Stimulated activated CD8-positive, alpha-beta memory T cell treated with anti-CD3 and anti-CD28 coated beads, Interleukin-12 subunit alpha, Interleukin-12 subunit beta, amount 100 ng/mL, for 24 hours (primary cell): ENCODE results near the gene ADAP1.

Experiments
- DNase-seq: peaks from one replicate; pipeline ENCODE4 v3.0.0-alpha.2; 2020; ENCODE audit errors: extremely low read depth

ADAP1 gene

DNA sequence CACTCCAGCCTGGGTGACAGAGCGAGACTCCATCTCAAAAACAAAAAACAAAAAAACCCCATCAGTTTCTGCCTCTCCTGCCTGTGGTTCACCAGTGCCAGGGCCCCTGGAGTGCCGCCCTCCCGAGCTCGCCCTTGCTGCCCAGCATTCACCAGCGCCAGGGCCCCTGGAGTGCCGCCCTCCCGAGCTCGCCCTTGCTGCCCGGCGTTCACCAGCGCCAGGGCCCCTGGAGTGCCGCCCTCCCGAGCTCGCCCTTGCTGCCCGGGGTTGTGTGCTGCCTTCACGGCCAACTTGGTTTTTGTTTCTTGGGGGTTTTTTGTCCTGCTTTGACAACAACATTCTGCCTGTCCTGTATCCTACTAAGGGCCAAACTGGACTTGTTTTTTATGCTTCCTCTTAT lies 91.4 kb downstream of the ADAP1 start:
- no peak for DNase-seq

DNA sequence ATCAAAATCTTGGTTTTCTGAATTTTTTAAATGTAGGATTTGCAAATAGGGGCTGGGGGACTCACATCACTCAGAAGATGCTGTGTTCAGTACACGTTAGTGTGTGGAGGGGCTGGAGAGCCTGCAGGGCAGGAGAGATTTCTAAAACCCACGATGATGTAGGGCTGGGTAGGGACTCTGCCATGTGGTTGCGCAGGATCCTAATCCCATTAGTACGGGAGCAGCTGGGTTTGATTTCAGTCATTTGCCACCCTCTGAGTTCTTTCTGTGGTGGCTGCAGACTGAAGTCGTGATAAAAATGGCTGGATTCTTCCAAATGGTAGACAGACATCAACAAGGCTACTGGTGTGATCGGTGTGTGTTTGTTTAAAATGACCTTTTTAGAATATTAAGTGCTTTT lies 92.3 kb downstream of the ADAP1 start:
- DNase-seq = no peak

DNA sequence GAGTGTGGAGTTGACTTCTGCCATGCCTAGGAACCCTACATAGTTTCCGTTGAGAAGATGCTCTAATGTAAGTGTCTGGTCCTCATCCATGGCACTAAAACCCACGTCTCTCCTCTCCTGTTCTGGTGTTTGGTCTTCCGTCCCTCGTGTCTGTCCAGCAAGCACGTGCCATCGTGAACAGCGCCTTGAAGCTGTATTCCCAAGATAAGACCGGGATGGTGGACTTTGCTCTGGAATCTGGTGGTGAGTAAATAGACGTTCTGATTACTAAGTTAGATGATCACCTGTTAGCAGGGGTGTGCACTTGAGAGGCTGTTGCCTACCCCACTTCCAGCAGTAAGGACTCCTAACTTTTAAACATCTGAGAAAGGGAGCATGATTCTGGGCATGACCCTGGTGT lies 93.3 kb downstream of the ADAP1 start:
- DNase-seq = no peak

DNA sequence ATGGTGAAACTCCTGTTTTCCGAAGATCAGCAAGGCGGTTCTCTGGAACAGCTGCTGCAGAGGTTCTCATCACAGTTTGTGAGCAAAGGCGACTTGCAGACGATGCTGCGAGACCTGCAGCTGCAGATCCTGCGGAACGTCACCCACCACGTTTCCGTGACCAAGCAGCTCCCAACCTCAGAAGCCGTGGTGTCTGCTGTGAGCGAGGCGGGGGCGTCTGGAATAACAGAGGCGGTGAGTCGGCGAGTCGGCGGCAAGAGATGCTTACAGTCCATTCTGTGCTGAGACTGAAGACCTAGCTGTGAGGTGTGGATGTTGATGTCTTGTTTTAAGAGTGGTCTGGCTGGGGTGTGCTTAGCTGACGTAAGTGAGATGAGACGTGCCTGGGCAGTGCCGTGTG lies 94.3 kb downstream of the ADAP1 start:
- no peak for DNase-seq

DNA sequence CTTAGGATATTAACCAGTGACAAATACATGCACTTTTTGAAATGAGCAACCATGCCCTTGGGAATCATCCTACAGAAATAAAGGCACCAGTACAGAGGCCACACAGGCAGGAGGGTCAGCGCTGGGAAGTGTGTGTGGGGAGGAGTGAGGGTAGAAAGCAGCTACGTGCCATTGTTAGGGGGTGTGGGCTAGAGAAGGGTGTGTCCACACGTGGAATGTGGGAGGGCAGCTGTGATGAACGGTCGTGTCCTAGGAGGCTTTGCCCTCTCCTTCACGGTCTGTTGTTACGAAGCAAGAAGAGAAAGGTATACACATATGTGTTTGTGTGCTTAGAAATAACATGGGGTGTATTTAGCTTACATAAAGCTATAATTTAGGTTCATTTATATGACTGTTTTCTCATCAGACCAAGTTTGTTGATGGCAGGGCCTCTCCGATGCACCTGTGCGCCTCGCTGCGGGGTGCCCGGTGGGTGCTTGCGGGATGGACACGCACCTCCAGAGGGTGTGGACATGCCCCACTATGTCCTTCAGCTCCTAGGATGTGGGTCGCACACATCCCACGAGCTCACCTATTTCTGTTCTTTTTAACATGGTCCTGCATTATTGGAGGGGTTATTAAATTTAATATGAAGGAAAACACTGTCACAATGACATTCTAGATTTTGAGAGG lies 95.0 kb downstream of the ADAP1 start:
- no peak for DNase-seq

DNA sequence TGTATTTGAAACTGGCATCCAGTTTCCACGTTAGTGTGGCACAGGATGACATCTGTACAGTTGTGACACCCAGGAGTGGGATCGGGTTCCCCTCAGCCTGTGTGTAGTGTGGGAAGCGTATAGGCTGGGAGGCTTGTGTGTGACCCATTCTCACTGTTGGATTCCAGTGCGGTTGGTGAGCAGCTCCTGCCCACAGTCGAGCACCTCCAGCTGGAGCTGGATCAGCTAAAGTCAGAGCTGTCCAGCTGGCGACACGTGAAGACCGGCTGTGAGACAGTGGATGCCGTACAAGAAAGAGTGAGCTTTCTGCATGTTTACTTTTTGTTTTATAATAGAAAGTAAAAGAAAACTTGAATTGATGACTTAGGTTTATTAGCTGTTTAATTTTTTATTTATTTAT lies 96.8 kb downstream of the ADAP1 start:
- no peak for DNase-seq

DNA sequence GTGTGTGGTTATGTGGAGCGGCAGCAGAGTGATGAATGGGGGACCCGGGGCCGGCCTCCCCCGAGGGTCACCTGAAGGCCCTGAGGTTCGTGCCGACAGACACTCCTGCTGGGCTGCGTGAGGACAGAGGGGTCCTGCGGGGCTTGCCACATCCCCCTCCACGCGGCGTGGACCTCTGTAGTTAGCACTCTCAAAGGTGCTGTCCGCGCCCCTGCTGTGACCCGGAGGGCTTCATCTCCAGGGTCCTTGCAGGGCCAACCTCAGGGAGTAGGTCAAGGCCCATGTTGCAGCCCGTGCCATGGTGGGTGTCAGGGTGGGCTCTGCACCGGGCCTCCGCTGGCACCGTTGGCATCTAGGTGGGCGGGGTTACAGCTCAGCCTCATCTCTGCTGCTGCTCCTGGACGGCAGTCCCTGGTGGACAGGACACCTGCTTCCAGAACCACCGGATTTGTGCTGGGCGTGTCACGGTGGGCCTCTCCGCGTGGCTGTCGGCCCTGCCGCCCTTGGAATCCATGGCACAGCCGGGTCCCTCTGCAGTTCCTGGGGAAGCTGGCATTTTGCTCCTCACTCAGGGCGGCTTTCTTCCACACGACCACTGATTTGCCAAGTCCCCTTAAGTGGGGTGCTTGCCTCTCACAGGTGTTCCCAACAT lies 97.9 kb downstream of the ADAP1 start:
- no peak for DNase-seq

DNA sequence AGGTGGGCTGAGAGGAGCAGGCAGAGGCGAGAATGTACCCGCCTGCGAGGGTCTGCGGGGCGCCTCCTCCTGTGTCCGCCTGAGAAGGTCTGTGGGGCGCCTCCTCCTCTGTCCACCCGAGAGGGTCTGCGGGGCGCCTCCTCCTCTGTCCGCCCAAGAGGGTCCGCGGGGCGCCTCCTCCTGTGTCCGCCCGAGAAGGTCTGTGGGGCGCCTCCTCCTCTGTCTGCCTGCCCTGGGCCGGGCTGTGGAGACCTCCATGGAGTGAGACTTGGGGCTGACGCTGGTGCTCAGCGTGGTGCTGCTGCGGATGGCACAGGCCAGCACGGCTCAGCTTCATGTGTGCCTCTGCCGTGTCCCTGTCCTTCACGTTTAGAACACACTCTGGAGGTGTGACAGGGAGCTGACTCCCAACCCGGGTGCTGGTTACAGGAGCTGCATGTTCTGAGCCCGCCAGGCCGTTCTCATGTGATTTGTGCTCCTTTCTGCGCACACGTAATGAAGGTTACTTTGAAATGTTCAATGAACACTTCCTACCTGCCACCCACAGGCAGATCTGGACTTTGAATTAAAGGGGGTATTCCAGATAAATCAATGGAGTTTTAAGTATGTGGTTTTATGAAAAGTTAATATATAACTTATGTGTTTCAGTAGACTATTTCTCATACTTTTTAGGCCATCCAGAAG lies 98.7 kb downstream of the ADAP1 start:
- no peak for DNase-seq

DNA sequence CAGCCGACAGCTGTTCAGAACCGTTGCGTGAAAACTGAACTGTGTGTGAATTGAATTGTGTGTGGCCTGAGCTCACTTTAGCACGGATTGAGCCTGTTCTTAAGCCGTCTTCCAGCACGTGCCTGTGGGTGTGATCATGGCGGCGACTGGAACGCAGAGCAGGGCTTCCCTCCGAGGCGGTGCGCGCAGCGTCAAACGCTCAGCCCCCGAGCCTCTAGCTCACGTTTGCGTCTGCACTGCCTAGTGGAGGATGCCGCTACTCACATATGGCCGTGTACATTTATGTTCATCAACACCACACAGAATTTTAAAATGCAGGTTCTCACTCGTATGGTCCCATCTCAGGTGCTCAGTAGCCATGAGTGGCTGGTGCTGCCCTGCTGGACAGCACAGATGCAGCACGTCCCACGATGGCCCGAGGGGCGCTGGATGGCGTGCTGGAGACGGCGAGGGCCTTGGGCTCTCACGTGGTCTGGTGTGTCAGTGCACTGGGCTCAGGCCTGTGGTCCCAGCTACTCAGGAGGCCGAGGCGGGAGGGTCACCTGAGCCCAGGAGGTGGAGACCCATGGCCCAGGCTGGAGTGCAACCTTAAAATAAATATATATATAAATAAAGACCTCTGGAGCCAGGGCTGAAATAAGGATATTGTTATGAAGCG lies 100.2 kb downstream of the ADAP1 start:
- no peak for DNase-seq

DNA sequence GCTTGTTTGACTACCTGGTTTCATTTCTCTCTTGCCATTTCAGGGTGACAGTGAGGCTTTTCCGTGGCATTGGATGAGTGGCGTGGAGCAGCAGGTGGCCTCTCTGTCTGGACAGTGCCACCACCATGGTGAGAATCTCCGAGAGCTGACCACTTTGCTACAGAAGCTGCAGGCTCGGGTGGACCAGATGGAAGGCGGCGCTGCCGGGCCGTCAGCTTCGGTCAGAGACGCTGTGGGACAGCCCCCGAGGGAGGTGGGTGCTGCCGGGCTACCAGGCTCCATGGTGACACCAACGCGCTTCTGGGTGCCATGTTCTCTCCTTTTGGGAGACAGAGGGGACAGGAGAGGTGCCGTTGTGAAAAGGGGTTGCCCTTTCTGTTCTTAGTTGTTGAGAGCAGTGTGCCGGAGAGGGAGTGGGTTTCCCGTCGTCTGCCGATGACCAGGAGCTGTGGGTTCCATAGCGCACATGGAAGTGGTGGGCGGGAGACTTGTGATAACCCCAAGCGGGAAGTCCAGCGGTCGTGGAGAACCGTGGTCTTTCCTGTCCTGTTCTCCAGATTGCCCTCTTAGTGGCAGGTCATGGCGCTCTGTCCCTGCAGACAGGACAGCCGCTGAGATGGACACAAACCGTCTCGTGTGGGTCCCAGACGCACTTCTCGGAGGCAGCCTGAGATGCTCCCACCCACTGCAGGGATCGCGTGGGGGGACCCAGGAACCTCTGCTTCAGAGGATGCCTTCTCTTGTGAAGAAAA lies 100.9 kb downstream of the ADAP1 start:
- no peak for DNase-seq

DNA sequence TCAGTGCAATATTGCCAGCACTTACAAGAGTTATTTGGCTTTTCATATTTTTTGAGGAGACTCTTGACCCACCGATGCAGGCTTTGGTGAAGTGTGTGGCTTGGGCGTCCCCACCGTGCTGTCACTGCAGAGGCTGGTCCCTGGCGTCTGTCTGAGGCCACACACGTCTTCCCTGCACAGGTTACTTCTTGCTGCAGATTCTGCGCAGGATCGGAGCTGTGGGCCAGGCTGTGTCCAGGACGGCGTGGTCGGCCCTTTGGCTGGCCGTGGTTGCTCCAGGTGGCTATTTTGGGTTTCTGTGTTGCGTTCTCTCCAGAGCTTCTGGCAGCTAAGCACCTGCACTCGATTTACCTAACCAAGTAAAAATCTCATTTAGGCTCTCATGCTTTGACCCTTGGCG lies 103.3 kb downstream of the ADAP1 start:
- no peak for DNase-seq

DNA sequence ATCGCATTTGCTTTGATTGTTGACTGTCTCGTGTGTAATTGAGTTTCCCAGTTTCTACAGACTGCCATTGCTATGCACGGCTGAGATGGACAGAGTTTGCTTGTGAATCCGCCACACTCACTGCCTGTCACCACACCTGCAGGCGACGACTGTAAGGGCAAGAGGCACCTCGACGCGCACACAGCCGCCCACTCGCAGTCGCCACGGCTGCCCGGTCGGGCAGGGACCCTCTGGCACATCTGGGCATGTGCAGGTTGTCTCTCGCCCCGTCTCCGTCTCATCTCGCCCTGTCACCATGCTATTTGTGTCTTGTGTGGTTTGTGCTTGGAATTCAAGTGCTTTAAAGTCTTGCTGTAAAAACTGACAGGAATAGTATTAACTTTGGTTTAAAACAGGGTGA lies 104.7 kb downstream of the ADAP1 start:
- no peak for DNase-seq

DNA sequence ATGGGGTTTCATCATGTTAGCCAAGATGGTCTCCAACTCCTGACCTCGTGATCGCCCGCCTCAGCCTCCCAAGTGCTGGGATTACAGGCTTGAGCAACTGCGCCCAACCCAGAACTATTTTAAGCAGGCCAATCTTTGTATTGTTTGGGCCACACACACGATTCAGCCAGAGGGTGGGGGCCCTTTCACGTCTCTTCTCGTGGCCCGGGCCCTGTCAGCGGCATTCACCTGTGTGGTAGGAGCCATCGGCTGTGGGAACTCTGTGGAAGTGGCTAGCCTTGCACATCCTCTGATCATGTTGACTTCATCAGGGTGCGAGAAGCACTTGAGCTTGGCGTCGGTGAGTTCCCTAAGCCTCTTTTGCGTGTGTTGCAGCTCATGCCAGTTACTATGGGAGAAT lies 105.3 kb downstream of the ADAP1 start:
- no peak for DNase-seq
